ENCODE measurements around the gene SMAD6. TPM values are rescaled to one million over a fixed set of nuclear protein-coding genes. Genes with fewer than 3 reads are reported as not detected.
"Not testable (repeated sequence)": the region's sequence is repeated elsewhere in the genome, so short reads cannot be mapped to it uniquely, and the experiment has no call there.

The SMAD6 gene
- total RNA-seq, 1 donor from 2014 or later, result 0.79 TPM

- DNase-seq (ENCODE audit: low read depth) (peak; percentile 48), FAIRE-seq (no peak)
- no peaks in the 10 kb centered on the region for H3K36me3 ChIP-seq (ENCODE audit: control insufficient read depth, insufficient read depth, low read length)
- TF ChIP-seq CTCF (IDR thresholded peaks at IDR 0.05; ENCODE audit: insufficient read depth, low read length, severe bottlenecking), result no peak
- H3K4me3 ChIP-seq (ENCODE audit: low read depth, low read length), result no peak overlapping the region
- no peaks in the 10 kb centered on the region for H3K27me3 ChIP-seq (ENCODE audit: control insufficient read depth, insufficient read depth, low read length)
These were observed 19.2 kb upstream of the SMAD6 start for GRCh38 chr15:66682865-66683264.

GRCh38 chr15:66684136-66684681 lies 17.8 kb upstream of the SMAD6 start:
- no peaks in the 10 kb centered on the region for H3K27me3 ChIP-seq (ENCODE audit: control insufficient read depth, insufficient read depth, low read length)
- no peaks in the 10 kb centered on the region for H3K36me3 ChIP-seq (ENCODE audit: control insufficient read depth, insufficient read depth, low read length)
- FAIRE-seq, result peak; percentile 66
- no peak overlapping the region for H3K4me3 ChIP-seq (ENCODE audit: low read depth, low read length)
- DNase-seq (ENCODE audit: low read depth), result peak; percentile 40
- TF ChIP-seq CTCF (IDR thresholded peaks at IDR 0.05; ENCODE audit: insufficient read depth, low read length, severe bottlenecking), result no peak

- no peak for TF ChIP-seq CTCF (IDR thresholded peaks at IDR 0.05; ENCODE audit: insufficient read depth, low read length, severe bottlenecking)
These were observed 16.3 kb upstream of the SMAD6 start for GRCh38 chr15:66685638-66686150.

GRCh38 chr15:66690912-66691311 lies 11.1 kb upstream of the SMAD6 start:
- FAIRE-seq; DNase-seq (ENCODE audit: low read depth); H3K27me3 ChIP-seq (ENCODE audit: control insufficient read depth, insufficient read depth, low read length); H3K36me3 ChIP-seq (ENCODE audit: control insufficient read depth, insufficient read depth, low read length); H3K4me3 ChIP-seq (ENCODE audit: low read depth, low read length): not testable (repeated sequence)

More at GRCh38 chr15:66685638-66686150, 16.3 kb upstream of the SMAD6 start:
- FAIRE-seq (no peak), DNase-seq (ENCODE audit: low read depth) (peak; percentile 27)
- no peaks in the 10 kb centered on the region for H3K36me3 ChIP-seq (ENCODE audit: control insufficient read depth, insufficient read depth, low read length)
- no peaks in the 10 kb centered on the region for H3K27me3 ChIP-seq (ENCODE audit: control insufficient read depth, insufficient read depth, low read length)
- no peak overlapping the region for H3K4me3 ChIP-seq (ENCODE audit: low read depth, low read length)

- no peak for TF ChIP-seq CTCF (IDR thresholded peaks at IDR 0.05; ENCODE audit: insufficient read depth, low read length, severe bottlenecking)
- H3K27me3 ChIP-seq (ENCODE audit: control insufficient read depth, insufficient read depth, low read length), result no peaks in the 10 kb centered on the region
- FAIRE-seq, result no peak
- DNase-seq (ENCODE audit: low read depth), result no peak
- no peak overlapping the region for H3K4me3 ChIP-seq (ENCODE audit: low read depth, low read length)
- no peaks in the 10 kb centered on the region for H3K36me3 ChIP-seq (ENCODE audit: control insufficient read depth, insufficient read depth, low read length)
These were observed 10.3 kb upstream of the SMAD6 start for GRCh38 chr15:66691727-66692126.

GRCh38 chr15:66692391-66692790 lies 9.6 kb upstream of the SMAD6 start:
- DNase-seq (ENCODE audit: low read depth), result no peak
- FAIRE-seq, result no peak
- Histone ChIP-seq H3K4me3 (ENCODE audit: low read depth, low read length) (no peak overlapping the region), H3K36me3 (ENCODE audit: control insufficient read depth, insufficient read depth, low read length) (no peaks in the 10 kb centered on the region), H3K27me3 (ENCODE audit: control insufficient read depth, insufficient read depth, low read length) (no peaks in the 10 kb centered on the region)
- TF ChIP-seq CTCF (IDR thresholded peaks at IDR 0.05; ENCODE audit: insufficient read depth, low read length, severe bottlenecking), result no peak

Measured in bronchial epithelial cell (primary cell).